SW480 (cell line): ENCODE measurements around the gene PTPRO.
A peak's percentile ranks its signal among the peaks of the same experiment; 100 is the strongest.
"Not testable (repeated sequence)": the region's sequence is repeated elsewhere in the genome, so short reads cannot be mapped to it uniquely, and the experiment has no call there.

Experiments used
- DNase-seq: peaks from one replicate; pipeline ENCODE4 v3.0.0-alpha.2; 2016; ENCODE audit warnings: low spot score

PTPRO gene

DNA sequence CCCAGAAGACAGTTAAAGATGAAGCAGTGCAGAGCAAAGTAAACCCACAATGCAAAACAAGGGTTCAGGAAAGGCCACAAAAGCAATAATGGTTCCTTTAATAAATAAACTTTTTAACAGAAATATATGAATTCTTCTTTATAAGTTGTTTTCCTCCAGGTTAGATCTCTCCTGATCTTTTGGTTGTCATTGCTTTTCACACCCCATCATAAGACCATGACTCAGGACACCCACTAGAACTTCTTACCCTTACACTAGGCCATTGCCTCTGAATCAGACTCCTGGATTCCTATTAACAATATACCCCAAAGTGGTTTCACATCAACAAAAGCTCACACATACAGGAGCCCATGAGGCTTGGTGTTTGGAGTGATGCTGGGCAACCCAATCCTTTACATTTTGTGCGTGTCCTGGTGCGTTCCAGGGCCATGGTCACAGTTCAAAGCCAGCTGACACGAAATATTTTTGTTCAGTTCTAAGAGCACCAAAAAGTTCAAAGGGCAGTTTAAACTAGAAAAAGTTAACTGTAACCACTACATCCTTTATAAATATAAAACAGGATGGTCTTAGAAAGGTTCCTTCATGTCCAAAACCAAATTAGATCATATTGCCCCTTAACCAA lies 279.9 kb downstream of the PTPRO start:
- DNase-seq, result no peak

GRCh38 chr12:15603474-15604085 lies 281.3 kb downstream of the PTPRO start:
- no peak for DNase-seq

DNA sequence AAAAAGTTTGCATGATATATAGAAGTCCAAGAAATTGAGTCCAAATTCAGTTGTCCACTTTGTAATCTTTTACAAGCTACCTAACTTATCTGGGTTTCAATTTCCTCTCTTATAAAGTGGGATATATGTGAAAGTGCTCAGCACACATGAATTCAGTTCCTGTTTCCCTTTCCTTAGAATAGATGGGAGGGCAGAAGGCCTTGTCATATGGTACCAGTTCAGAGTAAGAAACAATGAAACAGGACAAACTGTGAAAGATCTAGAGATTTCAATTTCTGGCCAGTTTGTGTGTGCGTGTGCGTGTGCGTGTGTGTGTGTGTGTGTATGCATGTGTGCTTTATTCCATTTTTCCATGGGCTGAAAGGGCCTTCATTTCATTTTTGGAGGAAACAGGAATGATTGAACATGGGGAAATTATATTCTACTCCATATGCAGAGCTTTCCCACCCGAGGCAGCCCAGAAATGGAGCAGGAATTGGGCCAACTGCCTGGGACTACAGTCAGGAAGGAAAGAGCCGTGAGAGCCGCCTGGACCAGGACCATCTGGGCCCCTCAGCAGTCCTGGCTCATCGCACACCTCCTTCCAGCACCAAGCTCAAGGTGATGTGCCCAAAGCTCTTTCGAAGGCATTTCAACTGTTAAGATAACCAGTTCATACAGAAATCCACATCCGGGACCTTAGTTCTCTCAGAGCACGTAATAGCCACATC lies 283.7 kb downstream of the PTPRO start:
- DNase-seq, result no peak

- DNase-seq, result no peak
Measured at GRCh38 chr12:15608406-15608805, 286.1 kb downstream of the PTPRO start.

GRCh38 chr12:15608941-15609340 lies 286.6 kb downstream of the PTPRO start:
- DNase-seq, result no peak

GRCh38 chr12:15613981-15614380 lies 291.7 kb downstream of the PTPRO start:
- no peak for DNase-seq

- not testable (repeated sequence) for DNase-seq
Measured at GRCh38 chr12:15616495-15616894, 294.2 kb downstream of the PTPRO start.

- no peak for DNase-seq
Measured at GRCh38 chr12:15620741-15621539, 298.6 kb downstream of the PTPRO start.

GRCh38 chr12:15625075-15625474 lies 302.8 kb downstream of the PTPRO start:
- DNase-seq, result no peak

DNA sequence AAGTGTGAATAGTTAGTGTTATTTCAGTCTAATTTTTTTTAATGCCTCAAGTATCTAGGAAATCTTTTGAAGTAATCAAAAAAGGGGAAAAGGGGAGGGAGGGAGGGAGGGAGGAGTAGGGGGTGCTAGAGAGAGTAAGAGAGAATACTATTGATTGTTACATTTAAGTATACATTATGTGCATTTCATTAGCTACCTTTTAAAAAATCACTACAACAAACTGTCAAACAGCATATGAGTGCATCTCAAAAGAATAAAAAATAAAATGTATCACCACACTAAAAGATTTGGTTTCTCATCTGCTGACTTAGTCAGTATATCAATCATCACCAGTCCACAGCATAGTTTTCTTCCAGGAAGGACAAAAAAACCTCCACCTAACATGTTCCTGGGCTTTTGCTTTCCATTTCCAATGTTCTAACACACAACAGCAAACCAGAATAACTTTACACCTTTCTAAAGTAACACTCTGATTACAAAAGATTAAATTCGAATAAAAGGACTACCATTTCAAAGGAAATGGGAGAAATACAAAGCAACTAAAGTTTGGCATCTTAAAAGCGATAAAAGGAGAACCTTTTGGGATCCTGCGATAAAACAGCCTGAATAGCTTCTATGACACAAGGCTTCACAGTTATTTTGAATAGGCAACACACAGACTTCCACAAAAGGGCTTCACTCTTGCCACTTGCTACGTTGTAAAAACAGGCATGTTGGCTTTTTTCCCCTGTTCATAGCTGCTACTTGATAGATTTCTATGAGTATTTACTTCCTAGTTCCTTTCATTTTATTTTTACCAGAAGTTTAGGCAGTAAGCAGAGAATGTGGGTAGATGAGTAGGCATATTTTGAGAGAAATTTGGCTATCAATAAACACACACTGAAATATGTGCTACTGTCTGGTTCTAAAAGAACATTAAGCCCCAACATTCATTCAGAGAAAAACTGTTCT lies 306.0 kb downstream of the PTPRO start:
- peak; percentile 16 for DNase-seq

DNA sequence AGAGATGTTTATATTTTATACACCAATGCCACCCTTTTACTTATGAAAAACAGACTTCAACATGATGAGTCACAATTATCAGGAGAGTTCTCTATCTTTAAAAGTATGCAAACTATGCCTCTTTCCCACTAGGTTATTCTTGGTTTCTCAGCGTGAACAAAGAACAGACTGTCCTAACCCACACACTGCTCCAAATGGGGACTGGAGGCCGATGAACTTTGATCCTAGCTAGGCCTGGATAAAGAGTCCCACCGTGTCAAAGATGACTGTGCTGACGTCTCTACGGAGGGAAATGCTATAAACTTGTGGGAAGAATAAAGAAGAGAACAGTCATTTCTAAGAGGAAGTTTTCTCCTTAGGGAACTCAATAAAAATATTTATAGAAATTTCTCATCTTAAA lies 306.8 kb downstream of the PTPRO start:
- peak; percentile 97 for DNase-seq

DNA sequence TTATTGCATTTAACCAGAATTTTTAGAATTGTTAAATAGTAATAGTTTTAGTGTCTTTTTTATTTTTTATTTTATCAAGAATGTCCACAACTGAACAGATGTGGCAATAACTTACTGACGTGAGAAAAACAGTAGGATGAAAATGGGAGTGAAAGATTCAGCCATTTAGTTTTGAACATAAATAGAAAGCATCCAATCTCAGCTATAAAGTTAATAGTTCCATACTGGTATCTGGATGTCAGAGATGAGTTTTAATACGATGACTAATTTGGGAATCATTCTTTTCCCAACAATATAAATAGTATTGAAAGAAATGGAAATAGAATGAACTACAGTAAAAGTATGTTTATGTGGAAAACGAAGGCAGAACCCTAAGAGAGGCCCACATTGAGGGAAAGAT lies 307.5 kb downstream of the PTPRO start:
- no peak for DNase-seq

DNA sequence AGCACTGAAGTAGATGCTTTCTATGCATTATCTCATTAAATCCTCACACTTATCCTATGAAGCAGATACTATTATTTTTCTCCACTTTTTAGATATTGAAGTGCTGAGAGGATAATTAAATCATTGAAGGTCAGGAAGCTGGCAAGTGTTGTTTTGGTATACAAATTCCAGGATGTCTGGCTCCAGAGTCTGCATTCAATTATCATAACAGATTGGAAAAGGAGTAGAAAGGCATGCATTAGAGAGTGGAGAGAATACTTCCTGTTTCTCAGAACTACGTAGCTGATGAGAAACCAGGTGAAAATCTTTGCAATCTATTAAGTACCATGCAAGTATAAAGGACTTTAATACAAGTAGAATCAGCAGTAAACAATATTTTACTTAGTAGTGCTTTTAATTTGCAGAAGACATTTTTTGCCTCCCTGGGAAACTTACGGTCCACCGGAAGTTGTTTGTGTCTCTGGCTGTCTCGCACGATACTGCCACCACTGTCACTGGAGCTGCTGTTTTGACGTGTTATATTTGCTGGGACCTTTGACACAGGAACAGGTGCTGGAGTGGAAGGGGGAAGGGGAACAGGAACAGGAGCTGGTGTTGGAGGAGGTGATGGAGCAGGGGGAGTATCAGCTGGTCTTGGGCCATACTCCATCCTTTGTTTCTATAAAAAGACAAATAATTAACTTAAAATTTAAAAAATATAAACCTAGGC lies 308.9 kb downstream of the PTPRO start:
- DNase-seq, result no peak

GRCh38 chr12:15632708-15633107 lies 310.4 kb downstream of the PTPRO start:
- no peak for DNase-seq

- no peak for DNase-seq
Measured at GRCh38 chr12:15633201-15633600, 310.9 kb downstream of the PTPRO start.

DNA sequence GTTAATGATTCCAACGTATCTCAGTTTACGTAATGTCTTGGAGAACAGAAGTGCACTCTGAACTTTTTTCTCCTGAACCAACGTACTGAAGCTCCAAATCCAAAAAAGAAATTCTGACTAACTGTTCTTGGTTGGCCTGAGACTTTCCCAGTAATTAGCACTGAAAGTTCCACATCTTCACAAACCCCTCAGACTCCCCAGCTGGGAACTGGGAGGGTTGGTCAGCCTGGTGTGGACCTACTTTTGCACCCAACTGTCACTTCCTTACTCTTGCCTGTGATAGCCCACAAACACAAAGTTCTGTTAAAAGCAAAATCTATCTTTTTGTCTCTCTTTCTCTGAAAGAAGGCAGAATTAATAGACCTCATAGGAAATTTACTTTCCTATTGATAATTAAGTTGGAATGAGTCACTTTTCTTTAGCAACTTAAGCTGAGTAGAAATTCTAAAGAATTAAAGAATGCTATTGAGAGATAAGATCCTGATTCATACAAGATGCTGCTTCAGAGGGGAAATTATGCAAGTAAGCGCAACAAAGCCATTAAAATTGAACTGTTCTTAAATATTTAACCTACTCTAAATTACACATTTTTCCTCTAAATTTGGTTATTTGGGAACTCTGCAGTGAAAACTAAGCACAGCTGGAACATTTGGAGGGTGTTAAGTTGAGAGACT lies 311.8 kb downstream of the PTPRO start:
- DNase-seq, result no peak

DNA sequence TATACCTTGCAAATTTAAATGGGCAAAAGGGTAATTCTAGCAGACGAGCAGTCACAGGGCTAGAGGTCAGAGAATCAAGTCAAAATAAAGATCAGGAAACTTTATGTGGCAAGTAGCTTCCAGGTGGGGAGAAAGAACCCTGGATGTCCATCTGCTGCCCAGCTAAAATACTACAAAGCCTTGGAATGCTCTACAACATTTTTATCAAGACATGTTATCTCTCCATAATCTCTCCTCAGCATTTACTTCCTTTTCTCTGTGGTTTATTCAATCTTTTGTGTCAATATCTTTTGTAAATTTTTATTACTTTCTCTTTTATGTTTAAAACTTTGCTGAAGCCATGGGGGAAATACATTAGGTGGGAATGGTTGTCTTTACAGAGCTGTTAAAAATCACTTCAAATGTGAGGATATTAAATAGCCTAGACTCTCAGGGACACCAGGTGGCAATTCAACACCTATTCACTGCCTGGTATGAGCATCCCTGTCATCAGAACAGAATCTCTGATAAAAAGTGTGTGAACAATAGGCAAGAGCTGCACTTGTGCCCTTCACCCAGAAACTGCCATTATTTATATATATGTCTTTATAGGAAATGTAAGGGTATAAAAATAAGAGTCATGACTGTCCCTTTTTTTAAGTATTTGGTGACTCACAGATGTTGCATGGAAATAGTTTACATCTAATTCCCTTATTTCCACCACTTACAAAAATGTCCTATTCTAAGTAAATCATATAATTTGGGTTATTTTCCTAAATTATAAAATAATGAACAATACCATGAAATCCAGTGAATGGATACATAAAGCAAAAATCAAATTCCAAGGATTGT lies 314.0 kb downstream of the PTPRO start:
- no peak for DNase-seq

DNA sequence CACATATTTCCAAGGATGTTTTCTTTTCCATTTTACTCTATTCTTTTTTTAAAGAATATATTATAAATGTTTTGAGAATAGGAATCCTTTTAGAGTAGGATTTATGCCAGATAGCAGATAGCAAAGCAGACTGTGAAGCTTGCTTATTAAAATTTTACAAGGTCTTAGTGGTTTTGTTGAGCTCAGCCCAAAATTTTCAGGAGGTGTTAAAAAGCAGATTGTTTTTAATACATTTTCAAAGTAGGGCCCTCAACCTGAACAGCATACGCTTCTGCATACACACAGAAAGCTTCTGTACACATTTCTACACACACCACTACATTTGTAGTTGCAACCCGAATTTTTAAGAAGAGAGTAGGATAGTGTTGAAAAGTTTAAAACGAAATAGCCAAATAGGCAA lies 315.9 kb downstream of the PTPRO start:
- no peak for DNase-seq

GRCh38 chr12:15644700-15645099 lies 322.4 kb downstream of the PTPRO start:
- no peak for DNase-seq
